Peyer's patch (tissue), 4 donors: ENCODE data around the gene PRR18.

Experiments
- CTCF ChIP-seq, 6 experiments: fragments of 450-650 bp in 4 of 6; fragments of 200-600 bp in 2 of 6; sonication (generic) in 1 of 6; IDR thresholded peaks; one replicate each; pipeline ENCODE4 v1.5.1; 2017 to 2019; ENCODE audit warnings: antibody characterized with exemption in 6 of 6, mild to moderate bottlenecking in 3 of 6, moderate library complexity in 1 of 6
- POLR2A ChIP-seq, 2 donors: fragments of 450-650 bp; IDR thresholded peaks; one replicate each; pipeline ENCODE4 v1.5.1; 2017; ENCODE audit warnings: antibody characterized with exemption in 2 of 2, mild to moderate bottlenecking in 2 of 2, moderate library complexity in 2 of 2

GRCh38 chr6:166278579-166279392 is 29.4 kb downstream of the PRR18 start:
- TF ChIP-seq CTCF (IDR thresholded peaks at IDR 0.05) (no peak), POLR2A (IDR thresholded peaks at IDR 0.05) (no peak)
